22Rv1 (cell line): ENCODE data around the gene CTSS.
"Not testable (repeated sequence)": the region's sequence is repeated elsewhere in the genome, so short reads cannot be mapped to it uniquely, and the experiment has no call there.

Experiments used
- H3K27ac ChIP-seq: fragments of 450-650 bp; 2 replicates; pipeline ENCODE4 v1.5.1; 2017
- CTCF ChIP-seq: fragments of 450-650 bp; IDR thresholded peaks from 2 replicates; pipeline ENCODE4 v1.5.1; 2017; ENCODE audit warnings: mild to moderate bottlenecking
- ZFX ChIP-seq: fragments of 450-650 bp; IDR thresholded peaks from 2 replicates; pipeline ENCODE4 v1.6.1; 2017; ENCODE audit warnings: antibody characterized with exemption, borderline replicate concordance

CTSS gene

GRCh38 chr1:150791585-150791984, 26.0 kb upstream of the CTSS start:
- H3K27ac ChIP-seq: no peak overlapping the region
- TF ChIP-seq ZFX: no peak
- TF ChIP-seq CTCF: no peak

GRCh38 chr1:150789396-150789795, 23.8 kb upstream of the CTSS start:
- TF ChIP-seq ZFX: no peak
- TF ChIP-seq CTCF: no peak
- no peak overlapping the region for H3K27ac ChIP-seq

GRCh38 chr1:150788946-150789345, 23.4 kb upstream of the CTSS start:
- TF ChIP-seq CTCF (no peak), ZFX (no peak)
- no peak overlapping the region for H3K27ac ChIP-seq

- H3K27ac ChIP-seq: no peak overlapping the region
- TF ChIP-seq CTCF (no peak), ZFX (no peak)
Observed at GRCh38 chr1:150787455-150787854, 21.9 kb upstream of the CTSS start.

- no peak for TF ChIP-seq ZFX
- TF ChIP-seq CTCF: no peak
- H3K27ac ChIP-seq: no peak overlapping the region
Observed at GRCh38 chr1:150780510-150780909, 14.9 kb upstream of the CTSS start.

- no peak overlapping the region for H3K27ac ChIP-seq
- TF ChIP-seq CTCF (no peak), ZFX (no peak)
Observed at GRCh38 chr1:150778409-150778808, 12.8 kb upstream of the CTSS start.

- no peak overlapping the region for H3K27ac ChIP-seq
- TF ChIP-seq CTCF: no peak
- TF ChIP-seq ZFX: no peak
Observed at GRCh38 chr1:150777544-150777943, 12.0 kb upstream of the CTSS start.

GRCh38 chr1:150775931-150776505, 10.4 kb upstream of the CTSS start:
- H3K27ac ChIP-seq: not testable (repeated sequence)
